ENCODE results near the gene ZEB1. TPM values are rescaled to one million over a fixed set of nuclear protein-coding genes. Genes with fewer than 3 reads are reported as not detected.

The ZEB1 gene
- total and polyA plus RNA-seq, 2 of the 8 experiments (the other 6 are each of a cell fraction or from before 2014, with no cell fraction given): 0.08 to 0.15 TPM

DNA sequence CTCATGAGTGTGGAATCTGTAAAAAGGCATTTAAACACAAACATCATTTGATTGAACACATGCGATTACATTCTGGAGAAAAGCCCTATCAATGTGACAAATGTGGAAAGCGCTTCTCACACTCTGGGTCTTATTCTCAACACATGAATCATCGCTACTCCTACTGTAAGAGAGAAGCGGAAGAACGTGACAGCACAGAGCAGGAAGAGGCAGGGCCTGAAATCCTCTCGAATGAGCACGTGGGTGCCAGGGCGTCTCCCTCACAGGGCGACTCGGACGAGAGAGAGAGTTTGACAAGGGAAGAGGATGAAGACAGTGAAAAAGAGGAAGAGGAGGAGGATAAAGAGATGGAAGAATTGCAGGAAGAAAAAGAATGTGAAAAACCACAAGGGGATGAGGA, 207.7 kb downstream of the ZEB1 start:
- DNase-seq (ENCODE audit: low read depth in 1 of 2, low spot score in 2 of 2): no peak
- CTCF ChIA-PET (ENCODE audit: partially characterized antibody): no interaction called here
- 75% methylated on average over 11 of the region's 11 CpGs; no CpG with 5 or more reads in 1 of the 2 experiments for WGBS, 2 experiments (ENCODE audit: extremely low coverage in 1 of 2, insufficient coverage in 1 of 2, insufficient read length in 1 of 2, insufficient replicate concordance in 2 of 2, low coverage in 1 of 2, low lambda C conversion rate in 2 of 2, missing lambda C conversion rate in 1 of 2)
- no peak for TF ChIP-seq RBBP5 (IDR thresholded peaks at IDR 0.05; ENCODE audit: borderline replicate concordance, low read depth, low read length)
- no peak for TF ChIP-seq TAF1 (IDR thresholded peaks at IDR 0.05; ENCODE audit: low read depth, low read length)
- TF ChIP-seq NANOG (IDR thresholded peaks at IDR 0.05; ENCODE audit: insufficient read depth, low read depth, low read length, poor library complexity, severe bottlenecking): no peak
- TF ChIP-seq, protein P1, sequence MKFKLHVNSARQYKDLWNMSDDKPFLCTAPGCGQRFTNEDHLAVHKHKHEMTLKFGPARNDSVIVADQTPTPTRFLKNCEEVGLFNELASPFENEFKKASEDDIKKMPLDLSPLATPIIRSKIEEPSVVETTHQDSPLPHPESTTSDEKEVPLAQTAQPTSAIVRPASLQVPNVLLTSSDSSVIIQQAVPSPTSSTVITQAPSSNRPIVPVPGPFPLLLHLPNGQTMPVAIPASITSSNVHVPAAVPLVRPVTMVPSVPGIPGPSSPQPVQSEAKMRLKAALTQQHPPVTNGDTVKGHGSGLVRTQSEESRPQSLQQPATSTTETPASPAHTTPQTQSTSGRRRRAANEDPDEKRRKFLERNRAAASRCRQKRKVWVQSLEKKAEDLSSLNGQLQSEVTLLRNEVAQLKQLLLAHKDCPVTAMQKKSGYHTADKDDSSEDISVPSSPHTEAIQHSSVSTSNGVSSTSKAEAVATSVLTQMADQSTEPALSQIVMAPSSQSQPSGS (IDR thresholded peaks at IDR 0.05; ENCODE audit: low read length): no peak
- no peak for TF ChIP-seq MAX (IDR thresholded peaks at IDR 0.05)
- no peak for TF ChIP-seq CTBP2 (IDR thresholded peaks at IDR 0.05; ENCODE audit: borderline replicate concordance, insufficient read depth, insufficient read length, low read length)
- TF ChIP-seq HDAC2 (IDR thresholded peaks at IDR 0.05; ENCODE audit: borderline replicate concordance in 1 of 2, low read depth in 2 of 2, low read length in 2 of 2): no peak
- no peak for TF ChIP-seq BCL11A (IDR thresholded peaks at IDR 0.05; ENCODE audit: low read depth in 2 of 2, low read length in 2 of 2)
- TF ChIP-seq TEAD4 (IDR thresholded peaks at IDR 0.05; ENCODE audit: low read depth, low read length): no peak
- TF ChIP-seq CEBPB (IDR thresholded peaks at IDR 0.05; ENCODE audit: low read depth, low read length): no peak
- no peak for TF ChIP-seq BACH1 (IDR thresholded peaks at IDR 0.05; ENCODE audit: low read length)
- no peak for TF ChIP-seq CBX8 (IDR thresholded peaks at IDR 0.05; ENCODE audit: borderline replicate concordance, low read depth, low read length)

More for the DNA sequence above, 207.7 kb downstream of the ZEB1 start:
- H3K4me3 ChIP-seq (ENCODE audit: extremely low read depth in 1 of 4, insufficient read depth in 2 of 4, low read depth in 3 of 4, low read length in 4 of 4): no peak overlapping the region
- no peak for FAIRE-seq
- no peaks in the 10 kb centered on the region for H3K79me2 ChIP-seq (ENCODE audit: control insufficient read depth in 1 of 2, insufficient read depth in 2 of 2, low read length in 2 of 2)
- no peak overlapping the region for H3K23ac ChIP-seq (ENCODE audit: insufficient read length)
- H2BK12ac ChIP-seq (ENCODE audit: low read depth, low read length): no peak overlapping the region
- H3K4me1 ChIP-seq (replicated peaks in 1 of 4; ENCODE audit: control insufficient read depth in 3 of 4, insufficient read depth in 4 of 4, low read length in 3 of 4): peaks cover 0 to 2% (median 0%) of the 10 kb centered on the region in 4 experiments; a peak in 1 of 7 replicates
- H2BK120ac ChIP-seq (replicated peaks; ENCODE audit: low read depth, low read length): no peak overlapping the region
- H3K36me3 ChIP-seq (ENCODE audit: control insufficient read depth in 2 of 4, insufficient read depth in 4 of 4, low read length in 3 of 4): no peaks in the 10 kb centered on the region
- POLR2A ChIA-PET (ENCODE audit: partially characterized antibody): no interaction called here
- H3K18ac ChIP-seq (ENCODE audit: extremely low read depth, low read length): no peak overlapping the region
- no peak overlapping the region for H4K91ac ChIP-seq (replicated peaks; ENCODE audit: insufficient read length, low read length)
- no peaks in the 10 kb centered on the region for H3K79me1 ChIP-seq (ENCODE audit: low read depth, low read length)
- H4K8ac ChIP-seq (ENCODE audit: extremely low read depth, insufficient read depth, low read length): no peak overlapping the region
- no peak overlapping the region for H3K4me2 ChIP-seq (ENCODE audit: insufficient read depth in 1 of 2, low read depth in 2 of 2, low read length in 2 of 2)
- H3K56ac ChIP-seq (replicated peaks; ENCODE audit: insufficient read length, low read depth, low read length): no peak overlapping the region
- H3K27ac ChIP-seq (ENCODE audit: low read depth, low read length): no peak overlapping the region
- no peak overlapping the region for H2BK5ac ChIP-seq (ENCODE audit: low read depth, low read length)
- no peak overlapping the region for H2AK5ac ChIP-seq (ENCODE audit: low read depth, low read length)
- no peak overlapping the region for H4K5ac ChIP-seq (ENCODE audit: insufficient read length, low read depth, low read length)
- H2BK20ac ChIP-seq (ENCODE audit: low read length): no peak overlapping the region
- H2AFZ ChIP-seq (ENCODE audit: low read length): peak overlapping the region; percentile 86; the same call in 1 of the 2 replicates
- no peaks in the 10 kb centered on the region for H3K23me2 ChIP-seq (ENCODE audit: low read depth, low read length)
- H2BK15ac ChIP-seq (ENCODE audit: low read length): no peak overlapping the region
- H3K9me3 ChIP-seq (ENCODE audit: insufficient read depth in 2 of 2, low read depth in 1 of 2, low read length in 1 of 2): no peaks in the 10 kb centered on the region
- H3K14ac ChIP-seq (ENCODE audit: insufficient read length): no peak overlapping the region
- H4K20me1 ChIP-seq (replicated peaks in 1 of 2; ENCODE audit: control insufficient read depth in 1 of 2, insufficient read depth in 2 of 2, low read length in 2 of 2): no peaks in the 10 kb centered on the region
- peaks cover 0 to 1% (median 0%) of the 10 kb centered on the region in 4 experiments; a peak in 1 of 7 replicates for H3K27me3 ChIP-seq (replicated peaks in 1 of 4; ENCODE audit: control insufficient read depth in 3 of 4, extremely low read depth in 1 of 4, insufficient read depth in 3 of 4, low read length in 3 of 4)
- H3K4ac ChIP-seq (replicated peaks; ENCODE audit: insufficient read length, low read depth, low read length): no peak overlapping the region
- H3K9ac ChIP-seq (replicated peaks in 1 of 4; ENCODE audit: extremely low read depth in 1 of 4, low read depth in 3 of 4, low read length in 3 of 4): no peak overlapping the region
